Stimulated activated CD8-positive, alpha-beta memory T cell treated with anti-CD3 and anti-CD28 coated beads, Interleukin-7, amount 100 ng/mL, for 24 hours (primary cell): ENCODE measurements around the gene SEMA3C.

Source experiments
- DNase-seq: peaks from one replicate; pipeline ENCODE4 v3.0.0-alpha.2; 2020; ENCODE audit warnings: low read depth

SEMA3C gene

DNA sequence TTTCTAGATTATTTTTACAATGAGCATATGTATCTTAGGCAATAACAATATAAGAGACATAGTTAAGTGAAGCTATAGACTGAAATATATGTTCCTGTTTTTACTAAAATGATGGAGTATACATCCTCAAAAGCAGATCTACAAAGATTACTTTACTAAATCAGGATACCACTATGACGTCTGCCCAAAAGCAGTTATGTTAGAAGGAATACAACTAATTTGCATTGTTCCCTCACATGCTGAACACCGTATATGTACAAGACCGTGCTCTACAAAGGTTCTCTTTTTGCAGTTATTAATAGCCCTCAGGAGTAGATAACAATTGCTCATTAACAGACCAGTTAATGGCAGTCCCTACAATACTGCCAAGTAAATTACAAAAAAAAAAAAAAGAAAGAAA, 143.0 kb downstream of the SEMA3C start:
- no peak for DNase-seq

DNA sequence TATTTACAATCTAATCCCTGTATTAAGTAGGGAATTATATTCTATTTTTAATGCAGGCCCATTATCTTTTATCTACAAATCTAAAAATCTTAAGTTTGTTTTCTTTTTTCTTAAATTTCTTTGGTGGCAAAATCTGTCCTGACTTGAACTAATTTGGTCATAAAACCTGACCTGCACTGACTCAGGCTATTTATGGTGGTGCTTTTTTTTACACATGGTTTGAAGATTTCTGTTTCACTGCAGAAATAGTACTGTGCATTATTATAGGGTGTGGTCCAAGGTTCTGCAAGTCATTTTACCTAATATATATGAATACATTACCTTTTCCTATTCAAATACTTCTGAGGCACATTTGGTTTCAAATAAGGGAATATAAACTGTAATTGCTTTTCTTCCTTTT, 143.4 kb downstream of the SEMA3C start:
- DNase-seq = no peak

DNA sequence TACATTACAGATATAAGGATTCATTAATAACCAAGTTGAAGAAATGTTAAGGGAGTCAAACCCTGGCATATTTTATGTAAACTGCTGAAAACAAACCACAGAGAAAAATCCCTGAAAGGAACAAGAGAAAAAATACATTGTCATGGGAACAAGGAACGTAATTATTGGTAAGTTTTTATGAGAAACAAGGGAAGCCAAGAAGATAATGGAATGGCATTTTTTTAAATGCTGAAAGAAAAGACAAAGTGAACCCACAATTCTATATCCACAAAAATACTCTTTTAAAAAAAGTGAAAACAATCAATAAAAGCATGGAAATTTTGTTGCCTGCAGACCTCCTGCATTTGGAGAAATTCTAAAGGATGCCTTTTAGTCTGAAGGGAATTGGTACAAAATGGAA, 144.0 kb downstream of the SEMA3C start:
- no peak for DNase-seq

DNA sequence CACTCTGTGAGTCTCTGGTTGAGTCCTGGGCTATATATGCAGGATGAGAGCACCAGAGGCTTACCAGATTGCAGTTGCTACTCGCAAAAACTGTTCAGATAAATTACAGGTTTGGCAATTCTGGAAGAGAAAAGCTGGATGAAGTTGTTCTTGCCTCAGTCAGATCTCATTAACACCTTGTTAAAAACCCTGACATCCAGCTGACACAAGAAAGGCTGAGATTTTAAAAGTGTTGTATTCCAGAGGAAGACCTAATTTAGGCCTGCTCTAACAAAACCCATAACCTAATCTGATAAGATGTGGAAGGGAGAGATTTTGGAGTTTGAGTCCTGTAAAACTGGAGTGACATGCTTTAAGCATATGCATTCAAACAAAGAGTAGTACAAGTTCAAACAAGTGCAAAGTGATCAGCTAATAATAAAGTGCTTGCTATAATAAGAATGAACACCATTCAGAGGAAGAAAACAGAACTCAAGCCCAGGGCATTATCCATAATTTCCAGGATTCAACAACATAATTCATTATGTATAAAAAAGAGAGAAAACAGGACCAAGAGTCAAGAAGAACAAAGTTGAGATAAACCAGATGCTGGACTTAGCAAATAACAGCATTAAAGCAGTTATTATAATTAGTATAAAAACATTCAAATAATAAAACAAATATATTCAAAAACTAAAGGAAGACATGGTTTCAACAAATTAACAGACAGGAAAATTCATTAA, 144.9 kb downstream of the SEMA3C start:
- no peak for DNase-seq

DNA sequence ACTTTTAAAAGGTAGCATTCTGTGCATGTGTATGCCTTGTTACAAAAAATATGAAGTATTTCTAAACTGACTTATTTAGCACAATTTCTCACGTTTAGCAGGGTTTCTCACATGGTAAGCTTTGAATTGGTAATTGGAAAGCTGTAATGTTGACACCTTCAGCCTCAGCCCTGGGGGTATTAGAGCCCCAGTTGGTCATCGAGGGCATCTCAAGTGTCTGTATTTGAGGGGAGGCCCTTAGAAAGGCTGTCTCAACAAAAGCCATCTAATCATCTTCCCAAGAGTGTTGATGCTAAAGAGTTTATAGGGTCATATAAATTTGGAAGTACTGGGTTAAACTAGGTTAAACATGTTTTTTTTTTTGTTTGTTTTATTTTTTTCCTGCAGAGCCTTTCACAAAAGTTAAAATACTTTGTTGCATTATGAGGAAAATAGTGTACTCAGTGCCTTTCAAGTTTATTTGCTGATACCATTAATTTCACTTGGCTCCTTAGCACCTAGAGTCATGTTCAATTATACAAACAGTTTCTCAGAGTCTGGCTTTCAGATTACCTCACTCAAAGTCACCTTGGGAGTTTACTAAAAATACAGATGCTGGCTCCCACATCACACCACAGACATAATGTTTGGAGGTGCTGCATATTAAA, 146.4 kb downstream of the SEMA3C start:
- DNase-seq = no peak

DNA sequence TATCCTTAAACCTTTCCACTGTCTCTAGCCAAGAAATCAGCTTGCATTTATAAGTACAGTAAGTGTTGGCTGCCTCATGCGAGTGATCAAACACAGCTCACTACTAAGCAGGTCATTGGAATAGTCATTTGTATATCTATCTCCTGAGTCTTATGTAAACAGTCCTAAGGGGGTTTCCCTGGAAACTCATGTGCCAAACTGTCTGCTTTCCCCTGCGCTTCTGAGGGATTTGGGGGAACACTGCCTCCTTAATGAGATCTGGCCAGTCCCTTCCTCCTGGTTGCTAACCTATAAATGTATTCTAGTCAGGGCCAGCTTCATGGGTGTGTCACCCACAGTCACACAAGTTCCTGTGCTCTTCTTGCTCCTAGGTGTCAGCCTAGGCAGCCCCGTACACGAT, 147.3 kb downstream of the SEMA3C start:
- DNase-seq = no peak

- no peak for DNase-seq
Observed at GRCh38 chr7:80770675-80771081, 148.2 kb downstream of the SEMA3C start.

- DNase-seq = no peak
Observed at GRCh38 chr7:80770061-80770460, 148.8 kb downstream of the SEMA3C start.

DNA sequence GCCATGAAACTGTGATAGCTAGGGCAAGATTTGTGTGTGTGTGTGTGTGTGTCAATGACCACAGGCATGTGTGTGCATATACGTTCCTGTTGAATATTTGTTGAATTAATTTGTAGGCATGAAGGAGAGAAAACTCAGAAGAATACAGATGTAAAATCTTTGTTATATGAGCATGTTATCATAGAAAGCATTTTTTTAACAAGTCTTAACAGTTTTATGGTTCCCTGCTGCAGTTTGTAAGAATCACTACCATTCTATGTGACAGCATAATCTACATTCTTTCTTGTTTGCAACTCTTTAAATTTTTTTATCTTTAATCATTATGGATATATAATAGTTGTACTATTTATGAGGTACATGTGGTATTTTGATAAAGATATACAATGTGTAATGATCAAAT, 150.1 kb downstream of the SEMA3C start:
- DNase-seq = no peak

- no peak for DNase-seq
Observed at GRCh38 chr7:80767654-80768053, 151.2 kb downstream of the SEMA3C start.

DNA sequence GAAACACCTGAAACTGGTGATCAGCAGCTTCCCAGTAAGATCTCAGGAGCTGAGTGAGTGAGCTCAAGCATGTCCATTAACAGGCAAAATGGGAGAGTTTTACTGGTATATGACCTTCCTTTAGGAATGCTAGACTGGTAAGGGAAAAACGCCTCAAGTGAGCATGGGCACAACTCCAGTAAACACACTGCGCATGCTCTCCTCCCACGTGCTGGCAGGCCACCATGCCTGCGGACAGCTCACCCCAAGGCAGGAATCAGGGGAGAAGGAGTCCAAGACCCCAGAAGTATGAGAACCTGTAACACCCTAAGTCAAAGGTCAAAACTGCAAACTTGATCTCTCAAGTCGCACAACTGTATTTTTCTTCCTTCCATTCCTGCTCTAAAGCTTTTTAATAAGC, 152.1 kb downstream of the SEMA3C start:
- DNase-seq = no peak

DNA sequence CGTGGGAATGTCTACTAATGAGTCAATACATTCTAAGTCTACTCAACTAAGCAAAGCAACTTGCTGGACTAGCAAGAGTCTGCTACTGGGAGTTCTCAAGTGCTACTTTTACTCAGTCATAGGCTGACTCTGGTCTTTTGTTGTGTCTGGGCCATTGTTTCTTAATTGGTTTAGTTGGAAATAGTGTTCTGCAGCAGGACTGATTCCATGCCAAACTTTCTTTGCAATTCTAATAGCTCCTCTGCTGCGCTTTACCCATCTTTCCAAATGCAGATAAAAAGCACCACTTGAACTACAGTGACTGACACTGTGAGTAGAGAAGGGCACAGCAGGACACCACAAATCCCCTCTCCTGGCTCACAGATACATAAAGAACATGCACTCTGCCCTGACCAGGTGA, 154.7 kb downstream of the SEMA3C start:
- no peak for DNase-seq

GRCh38 chr7:80763704-80764103, 155.1 kb downstream of the SEMA3C start:
- no peak for DNase-seq

GRCh38 chr7:80763289-80763688, 155.6 kb downstream of the SEMA3C start:
- DNase-seq = no peak

DNA sequence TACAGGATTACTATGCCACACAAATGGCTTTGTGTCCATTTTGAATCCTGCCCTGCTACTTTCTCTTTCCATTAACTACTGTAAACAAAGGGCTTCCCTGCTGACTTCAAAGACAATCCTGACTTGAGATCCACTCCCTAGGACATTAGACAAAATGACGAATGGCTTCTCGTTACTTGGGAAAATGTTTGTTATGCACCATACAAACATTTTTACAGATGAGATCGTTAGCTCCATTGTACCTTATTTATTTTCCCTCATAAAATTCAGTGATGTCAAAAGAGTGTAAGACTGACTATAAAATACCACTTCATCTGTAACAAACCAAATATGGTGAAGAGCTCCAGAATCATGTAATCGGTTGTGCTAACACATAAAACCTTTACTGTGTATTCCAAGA, 158.6 kb downstream of the SEMA3C start:
- no peak for DNase-seq

DNA sequence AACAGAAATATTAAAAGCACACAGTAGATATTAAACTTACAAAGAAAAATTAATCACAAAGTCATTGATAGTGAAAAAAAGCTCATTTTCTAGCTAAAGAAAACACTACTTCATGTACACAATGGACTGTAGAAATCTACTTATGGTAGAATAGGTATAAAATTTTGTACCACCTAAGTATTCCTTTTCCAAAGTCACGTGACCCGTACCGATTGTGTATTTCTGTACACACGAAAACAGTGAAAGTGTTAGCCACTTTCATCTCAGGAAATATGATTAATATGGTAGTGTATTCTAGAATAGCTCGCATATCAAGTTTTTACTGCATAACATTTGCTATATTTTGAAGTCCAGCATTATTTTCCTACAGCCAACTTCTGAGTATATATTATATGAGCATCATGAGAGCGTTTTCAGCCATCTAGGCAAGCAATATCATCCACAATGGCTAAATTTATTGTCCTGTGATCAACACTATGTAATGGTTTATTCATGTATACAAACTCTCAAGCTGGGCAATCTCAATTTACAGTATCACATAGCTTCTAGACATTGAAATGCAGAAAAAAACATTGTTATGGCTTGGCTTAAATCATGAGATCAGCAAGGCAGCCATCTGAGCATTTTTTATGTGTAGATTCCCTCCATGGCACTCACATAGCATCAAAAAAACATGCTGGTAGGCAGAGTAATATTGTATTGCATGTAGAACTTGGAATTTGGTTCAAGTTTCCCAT, 165.7 kb downstream of the SEMA3C start:
- DNase-seq = no peak

DNA sequence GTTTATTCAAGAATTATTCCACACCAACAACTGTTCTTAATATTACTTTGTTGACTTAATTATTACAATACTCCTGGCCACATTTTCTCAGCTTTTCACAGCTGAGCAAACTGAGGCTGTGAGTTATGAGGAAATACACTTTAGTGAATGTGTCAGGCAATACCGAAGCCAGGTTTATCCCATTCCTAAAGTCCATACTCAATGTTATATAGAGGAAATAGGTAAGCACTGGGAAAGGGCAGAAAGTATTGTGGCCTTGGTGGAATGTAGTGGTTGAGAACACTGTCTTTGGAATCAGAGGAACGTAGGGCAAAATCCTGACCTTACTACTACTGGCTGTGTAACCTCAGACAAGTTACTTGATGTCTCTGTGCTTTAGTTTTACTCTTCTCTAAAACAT, 169.6 kb downstream of the SEMA3C start:
- DNase-seq = no peak

GRCh38 chr7:80748363-80749042, 170.3 kb downstream of the SEMA3C start:
- no peak for DNase-seq

GRCh38 chr7:80740778-80741545, 177.9 kb downstream of the SEMA3C start:
- no peak for DNase-seq

DNA sequence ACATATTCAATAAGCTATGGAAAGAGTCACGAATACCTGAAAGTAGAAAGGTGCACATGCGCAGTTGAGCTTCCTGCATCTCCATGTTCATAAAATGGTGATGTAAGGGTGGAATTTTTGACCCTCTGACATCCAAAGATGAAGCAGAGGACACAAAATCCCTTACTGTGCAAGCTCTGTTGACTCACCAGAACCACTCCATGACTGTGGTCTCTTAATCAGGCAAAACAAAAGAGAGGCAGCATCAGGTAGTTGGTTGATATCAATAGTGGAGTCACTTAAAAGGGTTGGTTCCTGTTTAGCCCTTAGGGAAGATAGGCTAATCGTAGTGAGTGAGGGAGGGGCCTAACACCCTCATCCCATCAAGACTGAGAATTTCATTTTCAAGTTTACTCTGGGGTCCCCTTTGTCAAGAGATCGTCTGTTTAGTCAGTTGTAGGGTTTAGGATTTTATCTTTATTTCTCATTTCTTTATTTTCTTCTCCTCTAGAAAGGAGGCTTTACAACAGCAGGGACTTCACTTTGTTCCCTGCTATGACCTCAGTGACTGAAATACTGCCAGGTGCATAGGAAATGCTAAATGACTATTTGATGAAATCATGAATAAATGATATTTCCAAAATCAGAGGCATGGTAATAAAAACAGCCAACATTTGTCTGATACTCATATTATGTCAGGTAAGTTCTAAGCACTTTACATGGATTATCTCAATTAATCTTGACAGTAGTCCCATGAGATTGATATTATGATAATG, 182.3 kb downstream of the SEMA3C start:
- no peak for DNase-seq

GRCh38 chr7:80735330-80735729, 183.5 kb downstream of the SEMA3C start:
- no peak for DNase-seq
